Thyroid gland (tissue), 4 donors: ENCODE results near the gene DGAT2. TPM values are rescaled to one million over a fixed set of nuclear protein-coding genes. Genes with fewer than 3 reads are reported as not detected.

Experiments
- DNase-seq, 2 donors: peaks; one replicate each; pipeline ENCODE4 v3.0.0-alpha.2; 2019
- H3K27ac ChIP-seq, 3 donors: fragments of 200-600 bp; sonication (generic); 1 replicate in 2 of 3; 2 replicates in 1 of 3; pipeline ENCODE4 v1.5.1; 2016 to 2019; ENCODE audit warnings: mild to moderate bottlenecking in 1 of 3, moderate library complexity in 1 of 3
- H3K27me3 ChIP-seq: fragments of 200-600 bp; sonication (generic); one replicate; pipeline ENCODE4 v1.5.1; 2019
- H3K36me3 ChIP-seq, 2 donors: fragments of 200-600 bp; sonication (generic); one replicate each; pipeline ENCODE4 v1.5.1; 2016 to 2019
- H3K4me1 ChIP-seq, 2 donors: fragments of 200-600 bp; sonication (generic); one replicate each; pipeline ENCODE4 v1.5.1; 2017 to 2019
- H3K4me3 ChIP-seq, 3 donors: fragments of 200-600 bp; sonication (generic); replicated peaks in 1 of 3; 1 replicate in 2 of 3; 2 replicates in 1 of 3; pipeline ENCODE4 v1.5.1; 2016; ENCODE audit warnings: mild to moderate bottlenecking in 1 of 3
- H3K9me3 ChIP-seq: fragments of 200-600 bp; sonication (generic); one replicate; pipeline ENCODE4 v1.5.1; 2017
- CTCF ChIP-seq, 6 experiments: fragments of 200-600 bp in 3 of 6; fragments of 450-650 bp in 3 of 6; sonication (generic) in 3 of 6; IDR thresholded peaks; one replicate each; pipeline ENCODE4 v1.5.1; 2016 to 2019; ENCODE audit warnings: antibody characterized with exemption in 6 of 6, mild to moderate bottlenecking in 2 of 6, inconsistent platforms in 1 of 6, moderate library complexity in 1 of 6
- POLR2A ChIP-seq, 2 donors: fragments of 450-650 bp; IDR thresholded peaks; one replicate each; pipeline ENCODE4 v1.6.1; 2017; ENCODE audit warnings: antibody characterized with exemption in 2 of 2, mild to moderate bottlenecking in 2 of 2, moderate library complexity in 1 of 2
- WGBS, 2 donors: methylation state at CpG; one replicate each; pipeline ENCODE4 v1.1.5; 2017; 5-methylcytosine and 5-hydroxymethylcytosine counted together
- intact Hi-C: fragments of 100-400 bp; cut with DNase I; formaldehyde crosslinking; loops from one replicate; pipeline ENCODE4 v1.15.1; 2023
- total RNA-seq, 4 donors: library from RNA; depleted of rRNA; stranded (reverse); fragments of >200 nt; gene quantifications; one replicate each; pipeline ENCODE4 v1.2.3, GENCODE V29; 2016

The DGAT2 gene
- total RNA-seq, 4 donors from 2014 or later: 9.9 to 20.7 (median 16.3) TPM

GRCh38 chr11:75775056-75775455 is 6.5 kb downstream of the DGAT2 start:
- H3K4me1 ChIP-seq: peaks cover 0 to 14% of the 10 kb centered on the region in 2 donors
- no peak for DNase-seq
- 100% methylated on average over 3 of the region's 3 CpGs for WGBS, 2 donors
- no peak overlapping the region for H3K27ac ChIP-seq
- no peaks in the 10 kb centered on the region for H3K36me3 ChIP-seq
- intact Hi-C loops: no loop called here
- H3K27me3 ChIP-seq: no peaks in the 10 kb centered on the region
- TF ChIP-seq CTCF (IDR thresholded peaks at IDR 0.05) (no peak), POLR2A (IDR thresholded peaks at IDR 0.05) (no peak)
- H3K9me3 ChIP-seq: no peaks in the 10 kb centered on the region
- no peak overlapping the region for H3K4me3 ChIP-seq

- DNase-seq: no peak
- peaks cover 0 to 9% of the 10 kb centered on the region in 2 donors for H3K4me1 ChIP-seq
- 82 to 93% methylated on average over 4 of the region's 4 CpGs for WGBS, 2 donors
Observed at GRCh38 chr11:75776546-75776945, 8.0 kb downstream of the DGAT2 start.

GRCh38 chr11:75777461-75778110 is 9.0 kb downstream of the DGAT2 start:
- no peak overlapping the region for H3K4me3 ChIP-seq
- WGBS, 2 donors: 92 to 96% methylated on average over 13 of the region's 13 CpGs
- no peaks in the 10 kb centered on the region for H3K4me1 ChIP-seq
- H3K27ac ChIP-seq: no peak overlapping the region
- intact Hi-C loops: no loop called here
- H3K27me3 ChIP-seq: no peaks in the 10 kb centered on the region
- no peaks in the 10 kb centered on the region for H3K36me3 ChIP-seq
- DNase-seq: no peak
- TF ChIP-seq CTCF (IDR thresholded peaks at IDR 0.05) (no peak), POLR2A (IDR thresholded peaks at IDR 0.05) (no peak)
- H3K9me3 ChIP-seq: no peaks in the 10 kb centered on the region

More at GRCh38 chr11:75776546-75776945, 8.0 kb downstream of the DGAT2 start:
- Histone ChIP-seq H3K36me3 (no peaks in the 10 kb centered on the region), H3K9me3 (no peaks in the 10 kb centered on the region), H3K4me3 (no peak overlapping the region), H3K27ac (no peak overlapping the region), H3K27me3 (no peaks in the 10 kb centered on the region)
- intact Hi-C loops: no loop called here
- no peak for TF ChIP-seq POLR2A (IDR thresholded peaks at IDR 0.05)
- no peak for TF ChIP-seq CTCF (IDR thresholded peaks at IDR 0.05)

- H3K27me3 ChIP-seq: no peaks in the 10 kb centered on the region
- H3K36me3 ChIP-seq: no peaks in the 10 kb centered on the region
- no peak for DNase-seq
- H3K27ac ChIP-seq: no peak overlapping the region
- no peaks in the 10 kb centered on the region for H3K9me3 ChIP-seq
- H3K4me3 ChIP-seq: no peak overlapping the region
- intact Hi-C loops: no loop called here
- TF ChIP-seq POLR2A (IDR thresholded peaks at IDR 0.05) (no peak), CTCF (IDR thresholded peaks at IDR 0.05) (no peak)
- no peaks in the 10 kb centered on the region for H3K4me1 ChIP-seq
- WGBS, 2 donors: 90 to 92% methylated on average over 5 of the region's 5 CpGs
Observed at GRCh38 chr11:75778962-75779361, 10.4 kb downstream of the DGAT2 start.

GRCh38 chr11:75779960-75780359 is 11.4 kb downstream of the DGAT2 start:
- Histone ChIP-seq H3K4me3 (no peak overlapping the region), H3K36me3 (no peaks in the 10 kb centered on the region), H3K4me1 (no peaks in the 10 kb centered on the region), H3K27me3 (no peaks in the 10 kb centered on the region), H3K9me3 (no peaks in the 10 kb centered on the region), H3K27ac (no peak overlapping the region)
- 90 to 96% methylated on average over 2 of the region's 2 CpGs for WGBS, 2 donors
- DNase-seq: no peak
- intact Hi-C loops: no loop called here
- TF ChIP-seq POLR2A (IDR thresholded peaks at IDR 0.05) (no peak), CTCF (IDR thresholded peaks at IDR 0.05) (no peak)
